ENCODE measurements around the gene INF2.
"Not testable (repeated sequence)": the region's sequence is repeated elsewhere in the genome, so short reads cannot be mapped to it uniquely, and the experiment has no call there.

The INF2 gene

DNA sequence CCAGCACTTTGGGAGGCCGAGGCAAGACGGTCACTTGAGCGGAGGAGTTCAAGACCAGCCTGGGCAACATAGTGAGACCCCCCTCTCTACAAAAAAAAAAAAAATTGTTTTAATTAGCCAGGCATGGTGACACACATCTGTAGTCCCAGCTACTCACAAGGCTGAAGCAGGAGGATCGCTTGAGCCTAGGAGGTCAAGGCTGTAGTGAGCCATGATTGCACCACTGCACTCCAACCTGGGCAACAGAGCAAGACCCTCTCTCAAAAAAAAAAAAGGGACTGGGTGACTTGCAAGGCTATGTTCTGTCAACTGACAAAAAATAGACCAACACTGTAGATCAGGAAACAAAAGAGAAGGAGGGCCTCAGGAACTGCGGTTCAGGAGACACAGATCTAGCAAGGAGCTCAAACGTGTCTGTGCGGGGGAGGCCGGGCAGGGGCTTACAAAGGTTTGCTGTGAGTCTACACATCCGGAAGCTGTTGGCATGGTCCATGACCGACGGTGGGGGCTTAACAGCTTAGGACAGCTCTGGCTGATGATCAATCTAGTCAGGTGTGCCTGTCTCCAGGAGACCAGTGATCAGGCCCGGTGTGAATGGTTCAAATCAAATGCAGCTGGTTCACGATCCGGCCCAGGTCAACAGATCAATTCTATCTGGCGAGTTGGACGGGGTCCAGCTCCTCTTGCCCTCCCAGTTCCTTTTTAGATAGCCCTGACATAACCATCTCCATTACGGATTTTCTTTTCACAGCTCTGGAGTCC lies 31.7 kb upstream of the INF2 start:
- DNase-seq, result no peak

DNA sequence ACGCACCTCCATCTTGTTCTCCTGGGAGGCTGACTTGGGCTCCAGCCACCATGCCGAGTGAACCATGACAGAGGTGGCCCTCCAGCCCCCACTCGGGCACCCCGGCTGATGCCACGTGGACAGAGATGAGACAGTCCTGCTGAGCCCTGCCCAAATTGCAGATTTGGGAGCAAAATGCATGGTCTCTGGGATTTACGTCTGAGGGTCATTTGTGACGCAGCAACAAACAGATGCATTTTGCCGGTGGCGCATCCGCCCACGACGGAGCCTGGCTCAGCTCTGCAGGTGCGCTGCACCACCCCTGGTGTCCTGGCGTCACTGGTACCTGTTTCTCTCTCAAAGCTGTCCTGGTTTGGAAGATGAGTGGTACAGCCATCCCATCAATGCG lies 31.1 kb upstream of the INF2 start:
- DNase-seq, result no peak

DNA sequence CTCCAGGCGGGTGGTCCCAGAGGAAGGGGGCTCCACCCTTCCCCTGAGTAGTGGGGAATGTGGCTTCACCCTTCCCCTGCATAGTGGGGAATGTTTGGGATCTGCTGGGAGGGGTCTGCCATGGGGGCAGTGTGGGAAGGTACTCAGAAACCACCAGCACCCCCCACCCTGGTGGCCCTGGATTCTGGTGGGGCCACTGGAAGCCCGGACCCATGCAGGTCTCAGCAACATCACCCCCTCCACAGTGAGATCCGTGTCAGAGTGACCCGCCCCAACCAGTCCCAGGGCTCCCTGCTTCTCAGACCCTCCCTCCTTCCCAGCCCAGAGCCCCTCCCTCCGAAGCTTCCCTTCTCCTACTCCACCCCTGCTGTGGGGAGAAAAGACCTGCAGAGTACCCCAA lies 30.3 kb upstream of the INF2 start:
- no peak for DNase-seq

DNA sequence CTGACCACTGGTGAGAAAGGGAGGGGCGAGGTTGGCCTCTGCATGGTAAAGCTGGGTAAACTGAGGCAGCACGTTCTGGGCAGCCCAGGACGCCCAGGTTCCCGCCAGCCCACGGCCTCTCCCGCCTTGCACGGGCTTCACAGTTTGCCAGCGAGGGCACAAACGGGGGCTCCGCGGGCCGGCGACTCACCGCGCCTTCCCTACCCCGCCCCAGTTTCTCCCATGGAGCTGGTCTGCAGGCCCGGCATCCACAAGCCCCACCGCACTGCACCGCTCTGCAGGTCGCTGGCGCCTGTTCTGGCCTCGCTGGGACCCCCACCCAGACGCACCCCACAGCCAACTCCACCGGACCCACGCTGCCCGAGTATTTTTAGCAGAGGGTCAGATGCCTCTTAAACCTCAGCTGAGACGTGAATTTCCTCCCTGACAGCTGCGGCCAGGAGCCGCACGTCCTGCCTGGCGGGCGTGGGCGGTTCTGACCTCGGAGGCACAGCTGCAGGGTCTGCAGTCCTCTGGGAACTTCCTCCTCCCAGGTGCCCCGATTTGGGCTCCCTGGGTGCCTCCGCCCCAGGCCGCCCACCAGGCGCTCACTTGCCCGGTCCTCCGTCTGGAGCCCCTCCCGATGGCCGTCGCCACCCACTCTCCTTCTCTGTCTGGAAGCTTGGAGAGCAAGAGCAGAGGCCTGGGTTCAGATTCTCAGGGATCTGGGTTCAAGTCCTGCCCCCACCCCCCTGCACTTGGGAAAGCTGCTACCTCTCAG lies 29.5 kb upstream of the INF2 start:
- no peak for DNase-seq

DNA sequence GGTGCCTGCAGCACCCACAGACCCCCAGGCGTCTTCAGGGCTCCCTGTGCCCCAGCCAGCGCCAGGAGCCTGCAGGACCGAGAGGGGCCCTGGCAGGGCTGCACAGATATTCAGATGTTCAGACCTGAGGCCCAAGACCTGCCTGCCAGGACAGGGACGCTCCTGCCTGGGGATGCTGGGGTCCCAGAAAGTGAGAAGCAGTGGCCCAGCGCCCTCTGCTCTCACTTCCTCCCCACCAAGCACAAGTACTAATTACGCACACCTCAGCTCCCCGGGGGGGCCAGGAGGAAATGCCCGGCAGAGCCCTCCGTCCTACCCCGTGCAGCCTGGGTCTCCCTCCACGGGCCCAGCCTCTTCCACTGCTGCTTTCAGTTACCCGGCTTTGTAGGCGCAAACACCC lies 28.8 kb upstream of the INF2 start:
- DNase-seq, result no peak

DNA sequence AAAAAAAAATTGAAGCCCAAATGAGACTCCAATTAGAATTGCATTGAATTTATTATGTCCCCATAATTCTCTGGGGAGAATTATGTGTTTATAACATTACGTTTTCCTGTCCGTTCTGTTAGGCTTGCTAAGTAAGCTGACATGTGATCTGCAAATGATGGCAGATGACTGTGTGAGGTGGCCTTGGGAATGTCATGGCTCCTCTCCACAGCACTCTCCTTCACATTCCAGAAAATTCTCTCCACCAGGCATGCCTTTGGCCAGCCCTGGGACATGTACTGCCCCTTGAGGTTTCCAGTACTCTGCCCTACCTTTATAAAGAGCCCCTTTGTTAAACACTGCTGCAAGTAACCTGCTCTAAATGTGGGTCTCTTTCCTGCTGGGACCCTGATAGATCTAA lies 28.3 kb upstream of the INF2 start:
- DNase-seq, result no peak

DNA sequence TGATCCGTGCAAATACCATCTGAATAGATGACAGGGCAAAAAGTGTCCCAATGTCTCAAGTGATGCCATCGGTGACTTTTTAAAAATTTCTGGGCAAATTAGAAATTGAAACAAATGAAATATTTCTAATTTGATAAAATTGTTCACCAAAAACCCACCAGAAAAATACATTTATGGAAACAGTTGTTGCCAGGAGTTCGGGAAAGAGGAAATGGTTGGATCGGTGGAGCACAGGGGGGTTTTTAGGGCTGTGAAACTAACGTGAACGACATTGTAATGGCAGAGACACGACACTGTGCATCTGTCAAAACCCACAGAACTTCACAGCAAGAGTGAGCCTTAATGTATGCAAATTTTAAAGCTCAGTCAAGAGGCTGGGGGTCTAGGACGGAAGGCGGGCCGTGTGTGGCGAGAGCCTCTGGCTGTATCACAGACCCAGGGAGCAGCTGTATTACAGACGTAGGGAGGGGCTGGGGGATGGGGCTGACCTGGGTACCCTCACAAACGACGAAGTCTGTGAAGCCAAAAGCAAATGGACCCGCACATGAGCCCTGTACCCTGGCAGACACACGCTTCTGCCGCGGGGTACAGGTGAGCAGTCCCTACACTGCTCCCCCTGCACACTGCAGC lies 27.8 kb upstream of the INF2 start:
- not testable (repeated sequence) for DNase-seq

DNA sequence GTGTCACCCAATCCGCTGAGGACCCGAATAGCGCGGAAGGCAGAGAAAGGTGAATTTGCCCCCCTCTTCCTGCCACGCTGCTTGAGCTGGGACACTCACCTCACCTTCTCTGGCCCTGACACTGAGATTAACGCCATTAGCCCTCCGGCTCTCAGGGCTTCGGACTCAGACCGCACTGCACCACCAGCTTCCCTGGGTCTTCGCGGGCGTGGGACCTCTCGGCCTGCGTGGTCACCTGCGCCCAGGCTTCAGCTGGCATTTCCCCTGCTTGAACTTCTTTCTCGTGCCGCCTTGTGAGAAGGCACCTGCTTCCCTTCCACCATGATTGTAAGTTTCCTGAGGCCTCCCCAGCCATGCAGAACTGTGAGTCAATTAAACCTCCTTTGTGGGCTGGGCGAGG lies 26.9 kb upstream of the INF2 start:
- not testable (repeated sequence) for DNase-seq

DNA sequence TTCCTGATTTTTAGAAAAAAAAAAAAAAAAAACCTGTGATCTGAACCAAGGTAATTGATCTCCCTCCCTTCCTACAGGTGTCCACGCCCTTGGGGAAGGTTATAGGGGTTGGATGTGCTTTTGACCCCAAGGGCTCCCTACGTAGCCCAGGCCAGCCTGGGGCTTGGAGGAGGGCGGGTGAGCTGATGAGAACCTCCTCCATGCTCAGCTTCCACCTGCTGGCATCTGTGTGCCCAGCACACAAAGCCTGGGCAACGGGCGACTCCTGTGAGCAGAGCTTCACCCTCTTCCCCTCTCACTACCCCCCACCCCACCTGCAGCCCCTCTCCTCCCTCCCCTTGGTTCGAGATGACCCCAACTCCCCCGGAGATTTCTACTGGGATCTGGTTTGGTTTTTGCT lies 25.3 kb upstream of the INF2 start:
- DNase-seq, result no peak

DNA sequence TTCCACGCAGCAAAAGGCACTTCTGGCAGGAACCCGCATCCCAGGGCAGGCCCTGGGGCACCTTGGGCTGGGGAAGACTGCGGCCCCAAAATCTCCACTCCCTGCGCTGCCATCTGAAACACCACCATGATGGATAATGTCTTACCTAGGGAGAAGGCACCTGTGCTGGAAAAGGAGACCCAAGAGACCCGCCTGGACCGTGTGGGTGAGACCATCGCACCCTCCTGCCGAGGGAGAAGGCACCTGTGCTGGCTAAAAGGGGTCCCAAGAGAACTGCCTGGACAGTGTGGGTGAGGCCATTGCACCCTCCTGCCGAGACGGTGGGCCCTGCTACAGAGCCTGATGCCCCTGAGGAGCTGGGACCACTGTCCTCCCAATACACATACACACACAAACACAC lies 24.8 kb upstream of the INF2 start:
- no peak for DNase-seq

DNA sequence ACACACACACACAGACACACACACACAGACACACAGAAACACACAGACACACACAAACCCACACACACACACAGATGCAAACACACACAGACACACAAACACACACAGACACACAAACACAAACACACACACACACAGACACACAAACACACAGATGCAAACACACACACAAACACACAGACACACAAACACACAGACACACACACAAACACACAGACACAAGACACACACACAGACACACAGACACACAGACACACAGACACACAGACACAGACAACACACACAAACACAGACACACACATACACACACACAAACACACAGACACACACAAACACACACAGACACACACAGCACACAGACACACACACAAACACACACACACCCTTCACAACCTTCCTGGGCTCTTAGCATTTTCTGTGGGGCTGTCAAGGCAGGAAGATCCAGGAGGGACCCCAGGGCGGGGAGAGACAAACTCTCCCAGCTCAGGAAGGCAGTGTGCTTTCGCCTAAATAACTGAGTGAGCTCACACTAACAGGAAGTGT lies 24.2 kb upstream of the INF2 start:
- DNase-seq, result no peak

DNA sequence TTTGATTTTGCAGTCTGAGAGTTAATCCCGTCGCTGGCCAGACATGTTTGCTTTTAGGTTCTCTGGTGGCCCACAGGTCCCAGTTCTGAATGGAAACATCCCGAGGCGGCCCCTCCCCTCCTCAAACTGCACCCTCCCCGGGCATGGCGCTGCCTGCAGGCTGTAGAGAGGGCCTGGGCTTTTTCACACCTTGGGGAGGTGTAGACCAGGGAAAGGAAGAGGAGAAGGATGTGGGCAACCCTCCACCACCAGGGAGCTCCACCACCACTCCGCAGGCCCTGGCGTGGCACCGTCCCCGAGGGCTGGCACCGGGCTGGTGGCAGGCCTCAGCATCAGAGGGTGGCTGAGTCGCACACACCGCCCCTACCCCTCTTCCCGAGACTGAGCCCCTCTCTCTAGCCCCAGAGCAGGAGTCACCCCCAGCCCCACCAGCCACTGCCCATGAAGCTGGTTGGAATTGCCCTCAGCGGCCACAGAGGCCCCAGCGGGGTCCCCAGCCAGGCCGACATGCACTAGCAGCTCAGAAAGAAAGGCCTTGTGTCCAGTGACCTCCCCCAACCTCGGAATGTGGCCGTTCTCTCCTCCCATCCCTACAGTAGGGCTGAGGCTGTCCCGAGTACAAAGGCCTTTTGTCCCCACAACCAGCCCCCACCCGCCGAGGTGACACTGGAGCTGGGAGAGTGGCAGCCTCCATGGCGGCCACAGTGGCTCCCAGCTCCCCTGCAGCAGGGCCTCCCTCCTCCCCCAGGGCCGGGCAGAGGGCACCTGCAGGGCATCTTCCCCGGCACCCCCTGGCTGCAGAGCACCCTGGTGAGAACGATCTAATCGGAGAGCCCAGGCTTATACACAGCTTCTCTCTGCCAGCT lies 23.5 kb upstream of the INF2 start:
- no peak for DNase-seq

DNA sequence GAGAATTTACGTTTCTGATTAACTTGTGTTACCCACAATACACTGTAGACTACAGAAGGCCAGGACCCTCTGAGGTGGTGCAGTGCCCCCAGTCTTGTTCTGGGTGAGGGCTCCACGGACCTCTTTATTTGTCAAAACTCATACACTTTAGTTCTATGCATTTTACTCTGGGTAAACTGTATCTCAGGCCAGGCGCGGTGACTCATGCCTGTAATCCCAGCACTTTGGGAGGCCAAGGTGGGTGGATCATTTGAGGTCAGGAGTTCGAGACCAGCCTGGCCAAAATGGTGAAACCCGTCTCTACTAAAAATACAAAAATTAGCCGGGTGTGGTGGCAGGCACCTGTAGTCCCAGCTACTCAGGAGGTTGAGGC lies 22.9 kb upstream of the INF2 start:
- not testable (repeated sequence) for DNase-seq

DNA sequence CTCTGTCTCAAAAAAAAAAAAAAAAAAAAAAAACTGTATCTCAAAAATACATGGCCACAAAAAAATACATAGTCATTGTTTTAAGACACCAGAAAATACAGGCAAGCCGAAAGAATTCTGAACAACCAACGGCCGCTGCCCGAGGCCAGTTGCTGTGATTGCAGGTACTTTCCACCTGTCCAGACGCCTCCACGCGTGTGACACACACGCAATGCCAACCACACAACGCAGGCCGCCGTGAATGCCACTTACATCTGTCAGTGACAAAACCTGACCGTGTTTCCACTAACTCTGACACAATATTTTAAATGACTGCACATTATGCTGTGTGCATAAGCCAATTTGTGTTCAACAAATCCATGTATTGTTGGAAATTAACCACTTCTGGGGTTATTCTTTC lies 22.4 kb upstream of the INF2 start:
- no peak for DNase-seq

DNA sequence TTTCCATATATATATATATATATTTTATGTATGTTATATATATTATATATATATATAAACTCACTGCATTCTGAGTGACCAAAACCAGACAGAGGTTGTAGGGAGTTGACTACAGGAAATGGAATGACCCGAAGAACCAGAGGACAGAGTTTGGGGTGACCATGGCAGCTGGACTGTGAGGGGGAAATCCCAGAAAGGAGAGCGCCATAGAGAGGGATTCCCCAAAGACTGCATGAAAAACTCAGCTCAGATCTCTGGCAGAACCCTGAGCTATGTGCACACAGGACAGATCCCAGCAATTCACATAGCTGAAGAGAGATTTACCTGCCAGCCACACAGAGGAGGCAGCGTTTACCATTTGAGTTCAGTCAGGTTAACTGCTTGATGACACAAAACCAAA lies 19.7 kb upstream of the INF2 start:
- DNase-seq, result no peak

DNA sequence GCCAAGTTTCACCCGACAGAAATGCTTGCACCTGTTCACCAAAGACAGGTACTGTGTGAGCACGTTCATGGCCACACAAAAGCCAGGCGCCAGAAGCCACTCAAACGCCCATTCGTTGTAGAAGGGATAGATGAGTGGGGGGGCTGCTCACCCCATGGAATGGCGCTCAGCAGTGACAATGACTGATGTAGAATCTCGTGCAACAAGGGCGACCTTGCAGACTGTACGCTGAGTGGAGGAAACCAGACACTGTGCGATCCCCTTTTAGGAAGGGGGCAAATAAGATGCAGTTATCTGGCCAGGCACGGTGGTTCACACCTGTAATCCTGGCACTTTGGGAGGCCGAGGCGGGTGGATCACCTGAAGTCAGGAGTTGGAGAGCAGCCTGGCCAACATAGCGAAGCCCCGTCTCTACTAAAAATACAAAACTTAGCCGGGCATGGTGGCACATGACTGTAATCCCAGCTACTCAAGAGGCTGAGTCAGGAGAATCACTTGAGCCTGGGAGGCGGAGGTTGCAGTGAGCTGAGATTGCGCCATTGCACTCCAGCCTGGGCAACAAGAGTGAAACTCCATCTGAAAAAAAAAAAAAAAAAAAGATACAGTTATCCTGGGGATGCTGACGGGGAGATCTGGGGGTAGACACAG lies 18.0 kb upstream of the INF2 start:
- DNase-seq, result not testable (repeated sequence)

DNA sequence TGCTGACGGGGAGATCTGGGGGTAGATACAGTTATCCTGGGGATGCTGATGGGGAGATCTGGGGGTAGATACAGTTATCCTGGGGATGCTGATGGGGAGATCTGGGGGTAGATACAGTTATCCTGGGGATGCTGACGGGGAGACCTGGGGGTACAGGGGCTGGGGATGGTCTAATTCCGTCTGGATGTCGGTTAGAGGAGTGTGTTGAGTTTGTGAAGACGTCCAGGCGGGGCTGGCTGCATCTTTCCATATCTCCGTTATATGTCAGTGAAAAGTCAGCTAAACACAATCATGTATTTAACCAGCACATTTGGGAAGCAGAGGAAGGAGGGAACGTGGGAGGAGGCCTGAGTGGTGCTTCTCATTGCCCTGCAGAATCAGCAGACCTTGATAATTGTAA lies 17.3 kb upstream of the INF2 start:
- DNase-seq, result not testable (repeated sequence)

DNA sequence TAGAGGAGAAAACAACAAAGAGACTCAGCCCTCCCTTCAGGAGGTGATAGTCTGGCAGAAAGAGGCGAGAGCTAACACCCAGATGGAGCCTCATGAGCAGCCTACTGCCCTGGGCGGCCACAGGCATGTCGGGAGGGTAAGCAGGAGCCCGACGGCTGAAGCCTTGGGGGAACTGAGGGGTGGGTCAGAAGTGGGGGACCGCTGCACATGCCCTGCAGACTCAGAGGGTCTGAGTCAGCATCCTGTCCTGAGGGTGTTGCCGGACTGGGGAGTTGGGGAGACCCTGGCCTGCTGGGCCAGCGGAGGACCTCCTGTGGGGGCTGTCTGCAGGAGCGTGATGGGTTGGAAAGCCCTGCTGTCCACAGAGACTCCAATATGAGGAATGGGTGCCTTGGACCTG lies 15.9 kb upstream of the INF2 start:
- no peak for DNase-seq

DNA sequence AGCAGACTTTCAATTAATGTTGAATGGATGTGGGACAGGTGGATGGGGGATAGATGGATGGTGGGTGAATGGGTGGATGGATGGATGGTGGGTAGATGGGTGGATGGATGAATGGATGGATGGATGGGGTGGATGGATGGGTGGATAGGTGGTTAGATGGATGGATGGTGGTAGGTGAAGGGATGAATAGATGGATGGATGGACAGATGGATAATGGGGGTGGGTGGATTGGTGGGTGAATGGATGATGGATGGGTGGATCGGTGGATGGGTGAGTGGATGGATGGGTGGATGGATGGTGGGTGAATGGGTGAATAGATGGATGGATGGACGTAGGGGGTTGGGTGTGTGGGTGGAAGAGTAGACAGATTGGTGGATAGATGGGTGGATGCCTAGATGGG lies 14.0 kb upstream of the INF2 start:
- no peak for DNase-seq

DNA sequence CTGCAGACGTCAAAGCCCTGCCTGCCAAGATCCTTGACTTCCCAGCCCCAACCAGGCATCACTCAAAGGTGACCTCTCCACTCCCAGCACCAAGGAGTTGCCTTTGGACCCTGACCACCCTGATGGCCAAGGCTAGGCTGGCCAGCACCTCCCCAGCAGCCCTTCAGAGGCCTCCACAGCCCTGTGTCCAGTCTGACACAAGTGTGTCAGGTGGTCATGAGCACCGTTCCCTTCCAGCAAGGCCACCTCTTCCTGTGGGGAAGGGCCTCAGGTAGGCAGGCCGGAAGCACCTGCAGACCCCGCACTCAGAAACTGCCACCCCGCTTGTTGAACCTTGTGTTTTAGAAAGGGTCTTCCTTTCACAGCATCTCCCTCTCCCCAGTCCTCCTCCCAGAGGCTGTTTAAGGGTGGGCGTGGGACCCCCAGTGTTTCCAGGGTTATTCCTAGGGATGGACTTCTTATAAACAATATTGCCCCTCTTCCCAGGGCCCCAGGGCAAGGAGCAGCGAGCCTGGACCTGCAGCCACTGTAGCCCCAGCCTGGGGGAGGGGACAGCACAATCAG lies 13.2 kb upstream of the INF2 start:
- no peak for DNase-seq

DNA sequence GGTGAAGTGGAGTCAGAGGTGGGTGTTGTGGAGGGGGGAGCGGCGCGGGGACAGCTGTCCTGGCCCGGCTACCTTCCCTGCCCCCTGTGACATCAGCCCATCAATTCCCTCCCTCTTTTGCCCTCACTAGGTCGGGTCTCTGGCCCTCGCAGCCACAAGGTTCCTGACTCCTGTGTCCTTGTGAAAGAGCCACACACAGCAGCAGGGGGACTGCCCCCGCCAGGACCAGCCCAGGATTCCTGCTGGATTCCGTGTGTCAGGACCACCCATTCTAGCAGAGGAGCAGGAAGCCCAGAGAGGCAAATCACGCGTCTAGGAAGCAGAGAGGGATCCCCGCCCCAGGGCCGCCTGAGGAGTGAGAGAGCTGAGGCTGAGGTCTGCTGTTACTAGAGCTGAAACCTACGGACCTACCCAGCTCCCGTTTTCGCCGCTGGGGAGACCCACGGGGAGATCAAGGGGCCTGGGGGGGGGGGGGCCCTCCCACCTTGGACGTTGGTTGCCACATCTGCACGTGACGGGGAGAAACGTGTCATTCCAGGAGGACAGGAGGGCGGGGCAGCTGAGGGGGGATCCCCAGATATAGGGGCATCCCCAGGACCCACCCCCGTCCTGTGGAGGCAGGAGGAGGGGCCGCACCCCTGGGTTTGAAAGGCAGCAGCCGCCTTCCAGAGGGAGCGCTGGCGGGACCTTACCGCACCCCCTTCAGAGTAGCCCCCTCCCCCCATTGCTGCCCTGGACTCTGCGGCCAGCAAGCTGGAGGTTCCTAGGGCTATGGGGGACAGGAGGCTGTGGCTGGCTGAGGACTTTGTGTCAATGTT lies 12.5 kb upstream of the INF2 start:
- no peak for DNase-seq

Measured in NCI-H1930 (cell line).